SHP77 (cell line): ENCODE data around the gene RECK.
"Not testable (repeated sequence)": the region's sequence is repeated elsewhere in the genome, so short reads cannot be mapped to it uniquely, and the experiment has no call there.

Source experiments
- DNase-seq, 2 experiments: peaks; one replicate each; lab custom pipeline; 2025; lab: John Stamatoyannopoulos, UW

The RECK gene

GRCh38 chr9:36074055-36074454, 37.3 kb downstream of the RECK start:
- DNase-seq = no peak

DNA sequence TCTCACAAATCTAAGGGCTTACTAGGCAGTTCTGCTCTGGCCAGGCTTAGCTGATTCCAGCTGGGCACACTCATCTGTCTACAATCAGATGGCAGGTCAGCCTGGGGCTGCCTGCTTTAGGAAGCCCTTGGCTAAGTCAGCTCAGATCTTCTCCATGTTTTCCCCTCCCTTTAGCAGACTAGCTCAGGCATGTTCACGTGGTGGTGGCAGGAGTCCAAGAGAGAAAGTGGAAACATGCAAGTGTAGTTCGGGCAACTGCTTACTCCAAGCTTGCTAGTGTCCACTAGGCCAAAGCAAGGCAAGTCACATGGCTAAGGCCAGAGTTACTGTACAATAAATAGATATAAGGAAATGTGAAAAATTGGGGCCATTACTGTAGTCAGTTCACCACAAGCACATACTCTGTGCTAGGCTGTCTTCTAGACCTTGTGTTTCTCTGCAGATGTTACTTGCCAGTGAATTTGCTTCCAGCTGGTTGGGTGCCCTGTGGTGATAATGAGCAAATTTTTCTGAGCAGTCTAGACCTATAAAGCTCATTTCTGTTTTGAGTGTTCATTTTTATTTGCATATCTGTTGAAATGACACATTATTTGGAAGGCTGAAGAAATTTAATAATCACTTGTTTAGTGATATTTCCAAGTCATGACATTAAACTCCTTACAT, 38.3 kb downstream of the RECK start:
- peak in 1 of 2 experiments; percentile 10 for DNase-seq

- no peak for DNase-seq
These were observed 41.3 kb downstream of the RECK start for GRCh38 chr9:36078051-36078450.

- no peak for DNase-seq
These were observed 43.8 kb downstream of the RECK start for GRCh38 chr9:36080519-36080918.

DNA sequence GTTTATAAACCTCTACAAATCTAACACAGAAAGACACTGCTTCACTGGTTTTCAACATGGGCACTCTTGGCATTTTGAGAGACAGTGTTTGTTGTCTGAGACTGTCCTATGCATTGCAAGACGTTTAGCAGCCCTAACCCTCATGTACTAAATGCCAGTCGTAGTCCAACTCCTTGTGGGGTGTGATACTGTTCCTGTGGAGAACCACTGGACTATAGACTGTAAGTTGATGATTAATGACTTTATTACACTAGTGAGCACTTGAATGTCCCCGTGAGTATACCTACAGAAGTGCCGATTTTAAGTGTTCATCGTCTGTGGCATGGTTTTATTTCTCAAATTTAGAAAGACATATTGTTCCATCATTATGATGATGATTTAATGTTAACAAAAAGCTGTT, 46.2 kb downstream of the RECK start:
- no peak for DNase-seq

- DNase-seq = no peak
These were observed 49.7 kb downstream of the RECK start for GRCh38 chr9:36086442-36086841.

DNA sequence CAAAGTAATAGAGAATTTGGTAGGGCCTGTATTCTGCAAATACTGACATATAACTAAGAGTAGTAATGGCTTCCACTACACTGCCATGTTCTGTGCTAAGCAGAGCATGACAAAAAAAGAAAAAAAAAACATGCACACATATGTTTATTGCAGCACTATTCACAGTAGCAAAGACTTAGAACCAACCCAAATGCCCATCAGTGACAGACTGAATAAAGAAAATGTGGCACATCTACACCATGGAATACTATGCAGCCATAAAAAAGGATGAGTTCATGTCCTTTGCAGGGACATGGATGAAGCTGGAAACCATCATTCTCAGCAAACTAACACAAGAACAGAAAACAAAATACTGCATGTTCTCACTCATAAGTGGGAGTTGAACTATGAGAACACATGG, 50.3 kb downstream of the RECK start:
- not testable (repeated sequence) for DNase-seq

DNA sequence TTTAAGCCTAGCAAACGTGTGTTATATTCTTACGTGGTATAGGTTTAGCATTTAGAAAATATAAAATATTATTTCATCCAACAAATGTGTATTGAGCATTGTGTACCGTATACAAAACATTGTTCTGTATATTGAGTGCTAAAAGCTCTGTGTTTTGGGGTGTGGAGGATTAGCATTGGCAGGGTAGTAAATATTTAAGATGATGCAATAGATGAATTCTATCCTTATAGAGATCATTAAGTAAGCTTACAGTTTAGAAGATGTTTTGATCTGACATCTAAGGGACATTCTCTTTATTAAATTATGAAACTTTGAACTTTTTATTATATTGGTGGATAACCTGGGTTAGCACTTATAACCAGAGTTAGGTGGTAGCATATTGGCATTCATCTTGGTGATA, 51.3 kb downstream of the RECK start:
- DNase-seq = no peak

DNA sequence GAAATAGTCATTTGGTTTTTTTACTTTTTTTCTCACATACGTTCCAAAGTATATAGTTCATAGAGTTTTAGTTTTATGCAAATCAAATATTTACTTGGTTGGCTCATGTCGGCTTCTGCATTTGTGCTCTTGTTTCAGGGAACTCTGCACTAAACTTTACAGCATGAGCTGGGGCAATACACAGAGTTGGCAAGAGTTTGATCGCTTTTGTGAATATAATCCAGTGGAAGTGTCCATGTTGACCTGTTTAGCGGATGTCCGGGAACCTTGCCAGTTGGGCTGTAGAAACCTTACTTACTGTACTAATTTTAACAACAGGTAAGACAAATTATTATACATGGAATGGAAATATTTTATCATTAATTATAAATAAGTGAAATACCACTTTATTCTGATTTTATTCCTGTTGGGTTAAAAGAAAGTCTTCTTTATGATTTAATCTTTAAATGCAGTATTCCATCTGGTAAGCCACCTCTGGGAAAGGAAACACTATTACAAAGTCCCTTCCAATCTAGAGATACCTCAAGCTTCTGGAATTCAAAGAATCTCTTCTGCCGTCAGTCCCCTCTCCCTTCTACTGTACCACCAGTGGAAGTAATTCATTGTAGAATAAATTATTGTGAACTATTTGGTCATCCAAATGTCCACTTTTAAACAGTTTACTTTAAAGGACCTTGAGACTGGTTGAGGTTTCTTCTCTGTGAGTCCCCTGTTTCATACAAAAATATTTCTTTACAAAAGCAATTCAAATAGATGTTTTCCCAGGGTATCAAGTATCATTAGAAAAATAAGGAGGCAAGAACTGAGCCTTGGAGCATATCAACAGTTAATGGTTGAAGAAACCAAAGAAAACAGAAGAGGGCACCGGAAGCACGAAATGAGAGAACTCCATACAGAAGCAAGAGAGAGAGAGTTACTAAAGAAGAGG, 54.6 kb downstream of the RECK start:
- DNase-seq = no peak

DNA sequence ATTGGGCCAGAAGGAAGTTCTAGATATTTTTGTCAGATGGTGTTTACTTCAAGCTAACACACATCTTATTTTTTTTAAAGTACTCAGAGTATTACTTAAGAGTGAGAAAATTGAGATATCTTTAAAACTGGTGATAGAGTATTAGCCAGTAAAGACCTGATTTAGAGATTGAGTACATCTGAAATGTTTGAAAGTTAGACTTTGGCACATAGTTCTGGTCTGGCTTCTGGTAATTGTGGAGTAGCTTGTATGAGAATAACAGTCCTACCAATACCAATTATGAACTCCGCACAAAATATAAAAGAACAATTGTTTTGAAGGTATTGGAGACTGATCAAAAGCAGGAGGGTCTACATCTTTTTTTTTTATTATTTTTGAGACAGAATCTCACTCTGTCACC, 55.3 kb downstream of the RECK start:
- DNase-seq = no peak

DNA sequence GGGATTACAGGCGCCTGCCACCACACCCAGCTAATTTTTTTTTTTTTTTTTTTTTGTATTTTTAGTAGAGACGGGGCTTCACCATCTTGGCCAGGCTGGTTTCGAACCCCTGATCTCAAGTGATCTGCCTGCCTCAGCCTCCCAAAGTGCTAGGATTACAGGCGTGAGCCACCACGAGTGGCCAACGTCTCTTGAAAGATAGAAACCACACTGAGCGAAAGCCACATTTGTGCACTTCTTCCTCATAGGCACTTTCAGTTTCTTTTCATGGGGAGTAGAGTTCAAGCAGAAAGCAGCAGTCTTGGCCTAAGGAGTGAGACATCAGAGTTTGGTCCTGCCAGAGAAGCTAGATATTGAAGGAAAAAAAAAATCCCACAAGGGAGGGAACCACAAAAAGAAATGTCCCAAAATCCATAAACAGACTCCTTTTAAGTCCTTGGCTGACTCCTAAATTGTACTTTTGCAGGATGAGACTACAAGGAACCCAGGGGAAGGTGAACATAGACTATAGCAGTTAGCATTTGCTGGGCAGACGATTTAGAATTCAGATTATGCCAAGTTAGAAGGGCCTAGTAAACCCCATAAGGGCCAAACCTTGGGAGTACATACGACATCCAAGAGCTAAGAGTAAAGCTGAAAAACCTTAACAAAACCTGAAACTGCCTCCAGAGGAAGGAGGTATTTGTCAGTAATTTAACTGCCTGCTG, 55.9 kb downstream of the RECK start:
- DNase-seq = no peak

DNA sequence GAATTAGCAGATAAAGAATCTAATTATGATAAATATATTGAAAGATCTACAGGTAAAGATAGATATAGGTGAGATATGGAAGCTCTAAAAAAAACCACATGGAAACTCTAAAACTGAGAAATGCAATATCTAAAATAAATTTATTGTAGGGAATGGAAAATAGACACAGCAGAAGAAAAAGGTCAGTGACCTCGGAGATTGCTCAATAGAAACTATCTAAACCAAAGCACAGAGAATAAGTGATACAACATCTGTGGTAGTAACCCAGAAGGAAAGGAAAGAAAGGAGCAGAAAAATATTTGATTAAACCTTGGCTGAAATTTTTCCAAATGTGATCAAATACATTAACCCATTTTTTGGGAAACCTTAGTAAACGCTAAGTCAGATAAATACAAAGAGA, 56.7 kb downstream of the RECK start:
- no peak for DNase-seq

GRCh38 chr9:36099718-36100117, 63.0 kb downstream of the RECK start:
- DNase-seq = no peak

DNA sequence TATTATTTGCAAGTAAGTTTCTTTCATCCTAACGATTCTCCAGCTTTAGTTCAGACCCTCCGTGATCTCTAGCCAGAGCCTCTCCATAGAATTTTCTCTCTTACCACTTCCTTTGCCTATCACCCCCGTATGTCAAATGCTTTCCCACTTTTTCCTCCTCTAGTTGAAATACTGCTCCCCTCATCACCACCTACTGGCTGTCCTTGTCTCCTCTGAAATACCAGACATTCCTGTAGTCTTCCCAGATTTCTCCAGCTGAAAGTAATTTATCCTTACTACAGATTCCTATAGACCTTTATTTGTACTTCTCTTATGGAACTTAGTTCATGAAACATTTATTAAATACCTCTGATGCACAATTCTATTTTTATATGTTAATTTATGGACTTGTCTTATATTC, 63.8 kb downstream of the RECK start:
- no peak for DNase-seq

GRCh38 chr9:36101916-36102741, 65.4 kb downstream of the RECK start:
- no peak for DNase-seq

DNA sequence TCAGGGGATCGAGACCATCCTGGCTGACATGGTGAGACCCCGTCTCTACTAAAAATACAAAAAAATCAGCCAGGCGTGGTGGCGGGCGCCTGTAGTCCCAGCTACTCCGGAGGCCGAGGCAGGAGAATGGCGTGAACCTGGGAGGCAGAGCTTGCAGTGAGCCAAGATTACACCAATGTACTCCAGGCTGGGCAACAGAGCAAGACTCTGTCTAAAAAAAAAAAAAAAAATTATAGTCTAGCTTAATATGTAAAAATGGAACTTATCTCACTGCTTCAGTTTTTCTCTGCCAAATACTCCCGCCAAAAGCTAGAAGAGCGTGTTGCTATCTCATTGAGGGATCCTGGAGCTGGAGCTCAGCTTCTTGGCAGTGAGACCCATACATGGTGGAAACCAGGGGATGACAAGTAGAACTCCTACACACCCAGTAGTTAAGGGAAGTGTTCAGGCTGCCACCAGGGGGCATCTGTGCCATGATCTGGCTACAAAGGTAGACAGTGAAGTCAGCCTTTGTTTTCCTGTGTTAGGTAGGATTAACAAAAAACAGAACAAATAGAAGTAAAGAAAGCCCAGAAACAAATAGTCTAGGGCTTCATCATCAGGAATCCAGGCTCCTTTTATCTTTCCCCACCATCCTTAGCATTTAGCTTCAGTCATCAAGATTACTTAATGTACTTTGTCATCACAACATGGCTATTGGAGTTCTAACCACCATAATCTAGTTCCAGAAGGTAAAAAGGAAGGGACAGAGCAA, 66.2 kb downstream of the RECK start:
- peak; percentile 22 to 69 for DNase-seq

GRCh38 chr9:36109071-36109470, 72.4 kb downstream of the RECK start:
- no peak for DNase-seq

DNA sequence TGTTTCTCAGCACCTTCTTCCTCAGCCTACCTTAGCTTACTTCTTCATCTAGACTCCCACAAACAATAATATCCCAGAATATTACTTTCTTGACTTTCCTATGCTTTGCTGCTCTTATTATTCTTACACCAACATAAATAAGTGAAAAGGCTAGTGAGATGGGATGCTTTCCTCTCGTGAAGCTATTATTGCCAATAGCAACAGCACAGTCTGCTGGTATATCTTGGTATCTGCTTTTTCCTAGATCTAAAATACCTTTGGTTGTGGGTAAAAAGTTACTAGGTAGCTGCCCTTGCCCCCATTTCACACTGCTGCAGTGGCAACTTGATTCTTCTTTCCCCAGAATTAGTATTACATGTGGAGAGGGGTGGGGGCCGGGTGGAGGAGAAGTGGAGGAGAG, 73.7 kb downstream of the RECK start:
- DNase-seq = no peak

DNA sequence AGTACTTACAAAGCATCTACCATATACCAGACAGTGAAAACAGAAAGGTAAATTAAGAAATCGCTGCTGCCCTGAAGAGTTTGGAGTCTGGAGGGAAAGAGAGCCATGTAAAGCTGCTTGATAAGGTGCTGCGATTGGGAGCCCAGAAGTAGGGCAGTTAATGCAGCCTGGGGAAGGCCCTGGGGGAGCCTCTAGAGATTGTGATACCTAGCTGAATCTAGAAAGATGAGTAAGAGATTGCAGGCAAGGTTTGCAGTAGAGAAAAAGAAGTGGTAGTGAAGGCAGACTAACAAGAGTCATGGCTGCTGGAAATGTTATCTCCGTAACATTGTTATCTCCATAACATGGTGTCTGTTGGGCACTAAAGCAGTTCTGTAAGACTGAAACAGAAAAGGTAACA, 75.8 kb downstream of the RECK start:
- DNase-seq = no peak

DNA sequence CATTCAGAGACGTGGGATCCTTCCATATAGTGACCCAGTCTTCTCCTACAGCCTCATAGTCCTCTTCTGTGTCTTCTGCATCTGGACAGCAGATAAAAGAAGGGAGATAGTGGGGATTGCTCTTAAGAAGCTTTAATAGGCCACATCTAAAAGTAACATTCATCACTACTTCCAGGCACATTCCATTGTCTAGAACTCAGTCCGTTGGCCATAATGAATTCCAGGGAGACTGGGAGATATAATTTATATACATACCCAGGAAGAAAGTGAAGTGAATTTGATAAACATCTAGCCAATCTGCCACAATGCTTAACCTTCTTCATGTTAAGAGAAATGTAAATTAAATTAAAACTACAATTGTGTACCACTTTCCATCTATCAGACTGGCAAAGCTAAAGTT, 77.3 kb downstream of the RECK start:
- DNase-seq = no peak

GRCh38 chr9:36116593-36116992, 79.9 kb downstream of the RECK start:
- DNase-seq = no peak
